Stimulated activated CD4-positive, alpha-beta T cell treated with anti-CD3 and anti-CD28 coated beads, Interleukin-4, amount 100 ng/mL, for 48 hours (primary cell): ENCODE data around the gene PIGT.

Experiments
- DNase-seq, 2 donors: peaks; one replicate each; pipeline ENCODE4 v3.0.0-alpha.2; 2020; ENCODE audit warnings: low read depth in 2 of 2

Gene PIGT

GRCh38 chr20:45427236-45428149, 11.6 kb downstream of the PIGT start:
- DNase-seq, result no peak

GRCh38 chr20:45429618-45430017, 13.7 kb downstream of the PIGT start:
- no peak for DNase-seq

- DNase-seq, result no peak
These were observed 16.4 kb downstream of the PIGT start for GRCh38 chr20:45432294-45432693.

- DNase-seq, result no peak
These were observed 17.4 kb downstream of the PIGT start for GRCh38 chr20:45433316-45433715.

- DNase-seq, result no peak
These were observed 18.0 kb downstream of the PIGT start for GRCh38 chr20:45433976-45434375.

GRCh38 chr20:45436732-45437485, 21.0 kb downstream of the PIGT start:
- peak; percentile 79 to 84 for DNase-seq

- DNase-seq, result no peak
These were observed 24.5 kb downstream of the PIGT start for GRCh38 chr20:45440424-45440823.

- DNase-seq, result no peak
These were observed 25.1 kb downstream of the PIGT start for GRCh38 chr20:45440891-45441685.

GRCh38 chr20:45441746-45442145, 25.8 kb downstream of the PIGT start:
- DNase-seq, result no peak

GRCh38 chr20:45444050-45444449, 28.1 kb downstream of the PIGT start:
- no peak for DNase-seq

GRCh38 chr20:45445805-45446562, 30.0 kb downstream of the PIGT start:
- DNase-seq, result peak; percentile 23 to 33

GRCh38 chr20:45448270-45448669, 32.3 kb downstream of the PIGT start:
- DNase-seq, result no peak

- no peak for DNase-seq
These were observed 33.6 kb downstream of the PIGT start for GRCh38 chr20:45449528-45449927.

- DNase-seq, result no peak
These were observed 34.3 kb downstream of the PIGT start for GRCh38 chr20:45450097-45450818.

GRCh38 chr20:45452238-45452637, 36.3 kb downstream of the PIGT start:
- no peak for DNase-seq

- no peak for DNase-seq
These were observed 37.1 kb downstream of the PIGT start for GRCh38 chr20:45452772-45453691.

- DNase-seq, result peak; percentile 21 to 40
These were observed 40.7 kb downstream of the PIGT start for GRCh38 chr20:45456632-45457031.

- DNase-seq, result no peak
These were observed 43.7 kb downstream of the PIGT start for GRCh38 chr20:45459606-45460005.

- DNase-seq, result no peak
These were observed 45.3 kb downstream of the PIGT start for GRCh38 chr20:45461225-45461624.
